ENCODE data around the gene PHF21B.
"Not testable (repeated sequence)": the region's sequence is repeated elsewhere in the genome, so short reads cannot be mapped to it uniquely, and the experiment has no call there.

Gene PHF21B

GRCh38 chr22:44861245-44861644, 148.6 kb downstream of the PHF21B start:
- DNase-seq = no peak

- DNase-seq = no peak
Measured at GRCh38 chr22:44860311-44860710, 149.5 kb downstream of the PHF21B start.

GRCh38 chr22:44859641-44860040, 150.2 kb downstream of the PHF21B start:
- DNase-seq = no peak

- not testable (repeated sequence) for DNase-seq
Measured at GRCh38 chr22:44858819-44859218, 151.0 kb downstream of the PHF21B start.

GRCh38 chr22:44855855-44856254, 153.9 kb downstream of the PHF21B start:
- DNase-seq = no peak

GRCh38 chr22:44854641-44855040, 155.2 kb downstream of the PHF21B start:
- DNase-seq = not testable (repeated sequence)

- no peak for DNase-seq
Measured at GRCh38 chr22:44850946-44851345, 158.9 kb downstream of the PHF21B start.

GRCh38 chr22:44848791-44849420, 160.9 kb downstream of the PHF21B start:
- no peak for DNase-seq

GRCh38 chr22:44848296-44848741, 161.5 kb downstream of the PHF21B start:
- DNase-seq = no peak

- no peak for DNase-seq
Measured at GRCh38 chr22:44847892-44848291, 161.9 kb downstream of the PHF21B start.

GRCh38 chr22:44847380-44847779, 162.4 kb downstream of the PHF21B start:
- no peak for DNase-seq

- no peak for DNase-seq
Measured at GRCh38 chr22:44846726-44847275, 163.0 kb downstream of the PHF21B start.

GRCh38 chr22:44845796-44846720, 163.7 kb downstream of the PHF21B start:
- DNase-seq = no peak

- DNase-seq = no peak
Measured at GRCh38 chr22:44845191-44845590, 164.6 kb downstream of the PHF21B start.

- DNase-seq = no peak
Measured at GRCh38 chr22:44842417-44842816, 167.4 kb downstream of the PHF21B start.

GRCh38 chr22:44840611-44841322, 169.0 kb downstream of the PHF21B start:
- DNase-seq = no peak

- no peak for DNase-seq
Measured at GRCh38 chr22:44839721-44840120, 170.1 kb downstream of the PHF21B start.

- no peak for DNase-seq
Measured at GRCh38 chr22:44839061-44839460, 170.7 kb downstream of the PHF21B start.

GRCh38 chr22:44838316-44839016, 171.3 kb downstream of the PHF21B start:
- DNase-seq = no peak

GRCh38 chr22:44837481-44837880, 172.3 kb downstream of the PHF21B start:
- DNase-seq = no peak

- DNase-seq = no peak
Measured at GRCh38 chr22:44834065-44834464, 175.7 kb downstream of the PHF21B start.

GRCh38 chr22:44831885-44832284, 177.9 kb downstream of the PHF21B start:
- DNase-seq = no peak

All from activated CD8-positive, alpha-beta memory T cell treated with anti-CD3 and anti-CD28 coated beads for 24 hours (primary cell).